ENCODE data around the gene TMEM132D. TPM values are rescaled to one million over a fixed set of nuclear protein-coding genes. Genes with fewer than 3 reads are reported as not detected.

The TMEM132D gene
- total and polyA plus RNA-seq, 2 of the 8 experiments (the other 6 are each of a cell fraction or from before 2014, with no cell fraction given): 3.5 to 10.1 TPM

DNA sequence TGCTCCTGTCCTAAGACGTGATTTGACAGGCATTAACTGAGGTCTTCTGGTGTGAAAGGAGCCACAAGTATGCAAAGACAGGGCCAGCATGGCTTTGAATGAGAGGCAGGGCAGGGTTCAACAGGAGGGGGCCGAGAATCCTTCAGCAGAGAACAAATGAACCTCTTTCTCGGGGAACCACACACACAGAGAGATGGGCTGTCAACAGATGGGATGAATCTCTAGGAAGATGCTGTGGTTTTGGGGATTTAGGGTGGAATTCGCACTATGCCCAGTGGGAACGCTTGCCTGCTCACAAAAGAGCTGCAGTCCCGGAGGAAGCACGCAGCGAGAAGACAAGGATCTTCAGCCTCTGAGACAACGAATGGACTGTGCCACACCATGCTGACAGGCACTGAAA is 537.2 kb downstream of the TMEM132D start:
- Histone ChIP-seq H4K20me1 (replicated peaks in 1 of 2; ENCODE audit: control insufficient read depth in 1 of 2, insufficient read depth in 2 of 2, low read length in 2 of 2) (peaks cover 0 to 3% of the 10 kb centered on the region in 2 experiments), H2BK12ac (ENCODE audit: low read depth, low read length) (no peak overlapping the region; the same call in 1 of the 2 replicates), H3K27ac (ENCODE audit: low read depth, low read length) (no peak overlapping the region), H2AFZ (ENCODE audit: low read length) (no peak overlapping the region), H2AK5ac (ENCODE audit: low read depth, low read length) (no peak overlapping the region), H2BK120ac (replicated peaks; ENCODE audit: low read depth, low read length) (no peak overlapping the region), H4K91ac (replicated peaks; ENCODE audit: insufficient read length, low read length) (no peak overlapping the region), H3K36me3 (ENCODE audit: control insufficient read depth in 2 of 4, insufficient read depth in 4 of 4, low read length in 3 of 4) (no peaks in the 10 kb centered on the region), H3K56ac (replicated peaks; ENCODE audit: insufficient read length, low read depth, low read length) (no peak overlapping the region), H3K9me3 (ENCODE audit: insufficient read depth in 2 of 2, low read depth in 1 of 2, low read length in 1 of 2) (peaks cover 0 to 3% of the 10 kb centered on the region in 2 experiments; a peak in 2 of 4 replicates), H3K4ac (replicated peaks; ENCODE audit: insufficient read length, low read depth, low read length) (no peak overlapping the region), H3K23ac (ENCODE audit: insufficient read length) (no peak overlapping the region), H4K8ac (ENCODE audit: extremely low read depth, insufficient read depth, low read length) (no peak overlapping the region), H3K79me1 (ENCODE audit: low read depth, low read length) (no peaks in the 10 kb centered on the region), H3K4me1 (replicated peaks in 1 of 4; ENCODE audit: control insufficient read depth in 3 of 4, insufficient read depth in 4 of 4, low read length in 3 of 4) (peaks cover 0 to 2% (median 0%) of the 10 kb centered on the region in 4 experiments; a peak in 1 of 7 replicates), H3K27me3 (replicated peaks in 1 of 4; ENCODE audit: control insufficient read depth in 3 of 4, extremely low read depth in 1 of 4, insufficient read depth in 3 of 4, low read length in 3 of 4) (no peaks in the 10 kb centered on the region; a peak in 1 of 7 replicates), H3K4me3 (ENCODE audit: extremely low read depth in 1 of 4, insufficient read depth in 2 of 4, low read depth in 3 of 4, low read length in 4 of 4) (no peak overlapping the region), H3K4me2 (ENCODE audit: insufficient read depth in 1 of 2, low read depth in 2 of 2, low read length in 2 of 2) (no peak overlapping the region), H3K9ac (replicated peaks in 1 of 4; ENCODE audit: extremely low read depth in 1 of 4, low read depth in 3 of 4, low read length in 3 of 4) (no peak overlapping the region), H3K18ac (ENCODE audit: extremely low read depth, low read length) (no peak overlapping the region), H3K23me2 (ENCODE audit: low read depth, low read length) (peaks cover 6% of the 10 kb centered on the region; the same call in 1 of the 2 replicates), H3K79me2 (ENCODE audit: control insufficient read depth in 1 of 2, insufficient read depth in 2 of 2, low read length in 2 of 2) (no peaks in the 10 kb centered on the region), H2BK20ac (ENCODE audit: low read length) (no peak overlapping the region), H2BK5ac (ENCODE audit: low read depth, low read length) (no peak overlapping the region), H2BK15ac (ENCODE audit: low read length) (no peak overlapping the region), H3K14ac (ENCODE audit: insufficient read length) (no peak overlapping the region), H4K5ac (ENCODE audit: insufficient read length, low read depth, low read length) (no peak overlapping the region)
- ChIA-PET CTCF (ENCODE audit: partially characterized antibody) (no interaction called here), POLR2A (ENCODE audit: partially characterized antibody) (no interaction called here)
- 95% methylated on average over 9 of the region's 9 CpGs; no CpG with 5 or more reads in 1 of the 2 experiments for WGBS, 2 experiments (ENCODE audit: extremely low coverage in 1 of 2, insufficient coverage in 1 of 2, insufficient read length in 1 of 2, insufficient replicate concordance in 2 of 2, low coverage in 1 of 2, low lambda C conversion rate in 2 of 2, missing lambda C conversion rate in 1 of 2)
- no peak for FAIRE-seq
- DNase-seq (ENCODE audit: low read depth in 1 of 2, low spot score in 2 of 2): no peak
- TF ChIP-seq, protein P1, sequence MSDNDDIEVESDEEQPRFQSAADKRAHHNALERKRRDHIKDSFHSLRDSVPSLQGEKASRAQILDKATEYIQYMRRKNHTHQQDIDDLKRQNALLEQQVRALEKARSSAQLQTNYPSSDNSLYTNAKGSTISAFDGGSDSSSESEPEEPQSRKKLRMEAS (IDR thresholded peaks at IDR 0.05): no peak
- no peak for TF ChIP-seq RAD21 (IDR thresholded peaks at IDR 0.05 in 1 of 2, conservative IDR thresholded peaks at IDR 0.05 in 1 of 2; ENCODE audit: low read depth in 2 of 2, low read length in 2 of 2)
- no peak for TF ChIP-seq HDAC2 (IDR thresholded peaks at IDR 0.05; ENCODE audit: borderline replicate concordance in 1 of 2, low read depth in 2 of 2, low read length in 2 of 2)
- TF ChIP-seq, protein P2, sequence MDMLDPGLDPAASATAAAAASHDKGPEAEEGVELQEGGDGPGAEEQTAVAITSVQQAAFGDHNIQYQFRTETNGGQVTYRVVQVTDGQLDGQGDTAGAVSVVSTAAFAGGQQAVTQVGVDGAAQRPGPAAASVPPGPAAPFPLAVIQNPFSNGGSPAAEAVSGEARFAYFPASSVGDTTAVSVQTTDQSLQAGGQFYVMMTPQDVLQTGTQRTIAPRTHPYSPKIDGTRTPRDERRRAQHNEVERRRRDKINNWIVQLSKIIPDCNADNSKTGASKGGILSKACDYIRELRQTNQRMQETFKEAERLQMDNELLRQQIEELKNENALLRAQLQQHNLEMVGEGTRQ (IDR thresholded peaks at IDR 0.05; ENCODE audit: low read length): no peak
- no peak for TF ChIP-seq EGR1 (IDR thresholded peaks at IDR 0.05; ENCODE audit: borderline replicate concordance, low read depth, low read length)
- no peak for TF ChIP-seq ZNF274 (IDR thresholded peaks at IDR 0.05; ENCODE audit: borderline replicate concordance, extremely low read depth, low read length)
- no peak for TF ChIP-seq BRCA1 (IDR thresholded peaks at IDR 0.05; ENCODE audit: low read depth, low read length)
- no peak for TF ChIP-seq EZH2 (IDR thresholded peaks at IDR 0.05; ENCODE audit: low read depth, low read length, severe bottlenecking)
- TF ChIP-seq JUN (IDR thresholded peaks at IDR 0.05; ENCODE audit: low read depth, low read length): no peak
- no peak for TF ChIP-seq KDM4A (IDR thresholded peaks at IDR 0.05; ENCODE audit: low read depth, low read length, severe bottlenecking)
- no peak for TF ChIP-seq CHD1 (IDR thresholded peaks at IDR 0.05; ENCODE audit: low read depth, low read length)
- no peak for TF ChIP-seq SRF (IDR thresholded peaks at IDR 0.05; ENCODE audit: low read depth, low read length)

Data from H1 (cell line).